OCI-LY3 (cell line): ENCODE measurements around the gene ENPEP.
"Not testable (repeated sequence)": the region's sequence is repeated elsewhere in the genome, so short reads cannot be mapped to it uniquely, and the experiment has no call there.

Source experiments
- H2AFZ ChIP-seq: fragments of 200-600, 300-600 bp; shearing (Covaris generic); 2 replicates; pipeline ENCODE4 v1.6.0; 2014; ENCODE audit warnings: antibody characterized with exemption, low read depth, low read length
- H3K27ac ChIP-seq: fragments of 200-600, 300-600 bp; sonication (generic); 2 replicates; pipeline ENCODE4 v1.5.1; 2014; ENCODE audit warnings: mild to moderate bottlenecking, low read length, moderate library complexity, mixed read lengths
- H3K27me3 ChIP-seq: fragments of 200-600, 300-600 bp; sonication (generic); 2 replicates; pipeline ENCODE4 v1.6.1; 2014; ENCODE audit warnings: low read depth, low read length, mixed read lengths
- H3K36me3 ChIP-seq: fragments of 200-600, 300-600 bp; sonication (generic); replicated peaks from 2 replicates; pipeline ENCODE3; 2014; ENCODE audit warnings: low read depth, low read length, mixed read lengths
- H3K4me1 ChIP-seq: fragments of 300-600, 200-600 bp; sonication (generic); 2 replicates; pipeline ENCODE4 v1.6.1; 2014; ENCODE audit warnings: low read length, mixed read lengths
- H3K4me2 ChIP-seq: fragments of 200-600, 300-600 bp; sonication (generic); 2 replicates; pipeline ENCODE4 v1.6.1; 2014; ENCODE audit warnings: low read length, mixed read lengths
- H3K4me3 ChIP-seq: fragments of 300-600, 200-600 bp; sonication (generic); 2 replicates; pipeline ENCODE4 v1.5.1; 2014; ENCODE audit warnings: antibody characterized with exemption, mild to moderate bottlenecking, low read length, moderate library complexity
- H3K79me2 ChIP-seq: fragments of 300-600, 200-600 bp; shearing (Covaris generic); 2 replicates; pipeline ENCODE4 v1.6.1; 2014; ENCODE audit warnings: mild to moderate bottlenecking, low read length, mixed read lengths
- H3K9ac ChIP-seq: fragments of 300-600, 200-600 bp; shearing (Covaris generic); 2 replicates; pipeline ENCODE4 v1.6.0; 2014; ENCODE audit warnings: mild to moderate bottlenecking, low read length, moderate library complexity
- H3K9me3 ChIP-seq: fragments of 200-600, 300-600 bp; shearing (Covaris generic); 2 replicates; pipeline ENCODE4 v1.6.1; 2014; ENCODE audit warnings: low read length, mixed read lengths; ENCODE audit not compliant: insufficient read depth
- H4K20me1 ChIP-seq: fragments of 200-600, 300-600 bp; sonication (generic); 2 replicates; pipeline ENCODE4 v1.6.1; 2016; ENCODE audit warnings: low read length, mixed read lengths; ENCODE audit not compliant: insufficient read depth
- EZH2phosphoT487 ChIP-seq: fragments of 200-600 bp; shearing (Covaris generic); IDR thresholded peaks from 2 replicates; pipeline ENCODE4 v1.6.1; 2018; ENCODE audit warnings: antibody characterized with exemption, mixed run types, low read depth
- TF ChIP-seq, protein P1 (sequence below): fragments of 200-600, 300-600 bp; sonication (generic); IDR thresholded peaks from 2 replicates; pipeline ENCODE4 v1.5.1; 2014; ENCODE audit warnings: antibody characterized with exemption, low read length, low read depth

The ENPEP gene

GRCh38 chr4:110485452-110485851 lies 9.5 kb downstream of the ENPEP start:
- no peak overlapping the region for H3K4me3 ChIP-seq
- TF ChIP-seq EZH2phosphoT487: no peak
- TF ChIP-seq, protein P1, sequence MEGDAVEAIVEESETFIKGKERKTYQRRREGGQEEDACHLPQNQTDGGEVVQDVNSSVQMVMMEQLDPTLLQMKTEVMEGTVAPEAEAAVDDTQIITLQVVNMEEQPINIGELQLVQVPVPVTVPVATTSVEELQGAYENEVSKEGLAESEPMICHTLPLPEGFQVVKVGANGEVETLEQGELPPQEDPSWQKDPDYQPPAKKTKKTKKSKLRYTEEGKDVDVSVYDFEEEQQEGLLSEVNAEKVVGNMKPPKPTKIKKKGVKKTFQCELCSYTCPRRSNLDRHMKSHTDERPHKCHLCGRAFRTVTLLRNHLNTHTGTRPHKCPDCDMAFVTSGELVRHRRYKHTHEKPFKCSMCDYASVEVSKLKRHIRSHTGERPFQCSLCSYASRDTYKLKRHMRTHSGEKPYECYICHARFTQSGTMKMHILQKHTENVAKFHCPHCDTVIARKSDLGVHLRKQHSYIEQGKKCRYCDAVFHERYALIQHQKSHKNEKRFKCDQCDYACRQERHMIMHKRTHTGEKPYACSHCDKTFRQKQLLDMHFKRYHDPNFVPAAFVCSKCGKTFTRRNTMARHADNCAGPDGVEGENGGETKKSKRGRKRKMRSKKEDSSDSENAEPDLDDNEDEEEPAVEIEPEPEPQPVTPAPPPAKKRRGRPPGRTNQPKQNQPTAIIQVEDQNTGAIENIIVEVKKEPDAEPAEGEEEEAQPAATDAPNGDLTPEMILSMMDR: no peak
- H3K9me3 ChIP-seq: no peaks in the 10 kb centered on the region
- H3K27ac ChIP-seq: no peak overlapping the region
- no peak overlapping the region for H3K4me2 ChIP-seq
- no peaks in the 10 kb centered on the region for H3K36me3 ChIP-seq
- H2AFZ ChIP-seq: no peak overlapping the region
- peaks cover 9% of the 10 kb centered on the region for H4K20me1 ChIP-seq
- H3K9ac ChIP-seq: no peak overlapping the region
- no peaks in the 10 kb centered on the region for H3K79me2 ChIP-seq
- peaks cover 24% of the 10 kb centered on the region for H3K4me1 ChIP-seq
- peaks cover 80% of the 10 kb centered on the region for H3K27me3 ChIP-seq

- Histone ChIP-seq H3K4me3 (no peak overlapping the region), H3K4me2 (no peak overlapping the region), H3K27ac (no peak overlapping the region), H4K20me1 (peaks cover 9% of the 10 kb centered on the region), H3K9me3 (no peaks in the 10 kb centered on the region), H3K36me3 (no peaks in the 10 kb centered on the region), H3K27me3 (peaks cover 77% of the 10 kb centered on the region), H2AFZ (no peak overlapping the region), H3K4me1 (peaks cover 24% of the 10 kb centered on the region), H3K79me2 (no peaks in the 10 kb centered on the region), H3K9ac (no peak overlapping the region)
- TF ChIP-seq, protein P1: no peak
- TF ChIP-seq EZH2phosphoT487: no peak
Measured at GRCh38 chr4:110486256-110486655, 10.3 kb downstream of the ENPEP start.

- not testable (repeated sequence) for H3K36me3 ChIP-seq, H3K9ac ChIP-seq, H3K27ac ChIP-seq, H3K9me3 ChIP-seq, H3K4me2 ChIP-seq, H3K4me3 ChIP-seq, H3K79me2 ChIP-seq, H4K20me1 ChIP-seq, H2AFZ ChIP-seq
- H3K27me3 ChIP-seq: peaks cover 71% of the 10 kb centered on the region
- H3K4me1 ChIP-seq: peaks cover 24% of the 10 kb centered on the region
Measured at GRCh38 chr4:110486850-110487249, 10.9 kb downstream of the ENPEP start.

- H3K9ac ChIP-seq: no peak overlapping the region
- no peak for TF ChIP-seq EZH2phosphoT487
- TF ChIP-seq, protein P1: no peak
- no peaks in the 10 kb centered on the region for H3K79me2 ChIP-seq
- H3K4me3 ChIP-seq: no peak overlapping the region
- H3K27ac ChIP-seq: no peak overlapping the region
- no peak overlapping the region for H3K4me2 ChIP-seq
- H3K27me3 ChIP-seq: peaks cover 71% of the 10 kb centered on the region
- no peaks in the 10 kb centered on the region for H3K9me3 ChIP-seq
- peaks cover 9% of the 10 kb centered on the region for H4K20me1 ChIP-seq
- H3K4me1 ChIP-seq: peaks cover 29% of the 10 kb centered on the region
- H2AFZ ChIP-seq: no peak overlapping the region
- no peaks in the 10 kb centered on the region for H3K36me3 ChIP-seq
Measured at GRCh38 chr4:110487873-110488272, 11.9 kb downstream of the ENPEP start.
